ENCODE data around the gene SOWAHC. TPM values are rescaled to one million over a fixed set of nuclear protein-coding genes. Genes with fewer than 3 reads are reported as not detected.

Gene SOWAHC
- total RNA-seq, 2 donors from 2014 or later, result 11.1 to 14.9 TPM

DNA sequence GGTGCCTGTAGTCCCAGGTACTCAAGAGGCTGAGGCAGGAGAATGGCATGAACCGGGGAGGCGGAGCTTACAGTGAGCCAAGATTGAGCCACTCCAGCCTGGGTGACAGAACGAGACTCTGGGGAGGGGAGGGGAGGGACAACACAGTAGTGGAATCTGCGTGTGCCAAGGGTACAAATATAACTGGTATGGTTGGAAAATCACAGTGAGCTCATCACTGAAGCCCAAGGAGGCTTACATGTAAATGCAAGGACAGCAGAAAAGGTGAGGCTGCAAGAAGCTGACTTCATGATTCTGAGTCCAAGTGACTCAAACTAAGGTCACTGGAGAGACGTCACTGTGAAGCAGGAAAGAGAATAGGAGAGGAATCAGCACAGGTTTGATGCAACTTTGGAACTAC lies 9.6 kb upstream of the SOWAHC start:
- Histone ChIP-seq H3K9me3 (ENCODE audit: control insufficient read depth, low read length) (no peaks in the 10 kb centered on the region), H3K36me3 (ENCODE audit: control insufficient read depth, insufficient read depth, low read length) (peaks cover 2% of the 10 kb centered on the region), H3K9ac (ENCODE audit: extremely low read depth, low read length, poor library complexity, severe bottlenecking) (no peak overlapping the region), H3K4me1 (ENCODE audit: control insufficient read depth, insufficient read depth, low read length) (peaks cover 12% of the 10 kb centered on the region), H3K27ac (ENCODE audit: low read depth, low read length) (no peak overlapping the region), H3K4me3 (ENCODE audit: low read length) (no peak overlapping the region), H3K27me3 (ENCODE audit: control insufficient read depth, insufficient read depth, low read length, poor library complexity, severe bottlenecking) (no peaks in the 10 kb centered on the region)
- WGBS, 2 experiments (ENCODE audit: insufficient coverage in 1 of 2, insufficient read length in 1 of 2), result 88 to 94% methylated on average over 5 of the region's 5 CpGs
- Mint-ChIP-seq H3K27ac (peak overlapping the region; percentile 60), H3K36me3 (ENCODE audit: low read depth) (peaks cover 7% of the 10 kb centered on the region), H3K4me1 (peaks cover 41% of the 10 kb centered on the region), H3K9me3 (no peaks in the 10 kb centered on the region), H3K27me3 (ENCODE audit: insufficient read depth) (no peaks in the 10 kb centered on the region), H3K4me3 (no peak overlapping the region)
- TF ChIP-seq CTCF (conservative IDR thresholded peaks at IDR 0.05), result no peak
- peak; percentile 60 for DNase-seq

- no peak overlapping the region for H3K4me3 ChIP-seq (ENCODE audit: low read length)
- no peaks in the 10 kb centered on the region for H3K27me3 Mint-ChIP-seq (ENCODE audit: insufficient read depth)
- DNase-seq, result no peak
- no peak overlapping the region for H3K4me3 Mint-ChIP-seq
- H3K9me3 ChIP-seq (ENCODE audit: control insufficient read depth, low read length), result no peaks in the 10 kb centered on the region
- peak overlapping the region; percentile 37 for H3K27ac Mint-ChIP-seq
- WGBS, 2 experiments (ENCODE audit: insufficient coverage in 1 of 2, insufficient read length in 1 of 2), result 82 to 91% methylated on average over 2 of the region's 2 CpGs
- no peaks in the 10 kb centered on the region for H3K27me3 ChIP-seq (ENCODE audit: control insufficient read depth, insufficient read depth, low read length, poor library complexity, severe bottlenecking)
- no peak overlapping the region for H3K27ac ChIP-seq (ENCODE audit: low read depth, low read length)
- H3K9me3 Mint-ChIP-seq, result no peaks in the 10 kb centered on the region
- H3K36me3 ChIP-seq (ENCODE audit: control insufficient read depth, insufficient read depth, low read length), result no peaks in the 10 kb centered on the region
- peaks cover 10% of the 10 kb centered on the region for H3K4me1 ChIP-seq (ENCODE audit: control insufficient read depth, insufficient read depth, low read length)
- peaks cover 7% of the 10 kb centered on the region for H3K36me3 Mint-ChIP-seq (ENCODE audit: low read depth)
- H3K4me1 Mint-ChIP-seq, result peaks cover 30% of the 10 kb centered on the region
- H3K9ac ChIP-seq (ENCODE audit: extremely low read depth, low read length, poor library complexity, severe bottlenecking), result no peak overlapping the region
- TF ChIP-seq CTCF (conservative IDR thresholded peaks at IDR 0.05), result no peak
These were observed 6.4 kb upstream of the SOWAHC start for GRCh38 chr2:109607766-109608165.

DNA sequence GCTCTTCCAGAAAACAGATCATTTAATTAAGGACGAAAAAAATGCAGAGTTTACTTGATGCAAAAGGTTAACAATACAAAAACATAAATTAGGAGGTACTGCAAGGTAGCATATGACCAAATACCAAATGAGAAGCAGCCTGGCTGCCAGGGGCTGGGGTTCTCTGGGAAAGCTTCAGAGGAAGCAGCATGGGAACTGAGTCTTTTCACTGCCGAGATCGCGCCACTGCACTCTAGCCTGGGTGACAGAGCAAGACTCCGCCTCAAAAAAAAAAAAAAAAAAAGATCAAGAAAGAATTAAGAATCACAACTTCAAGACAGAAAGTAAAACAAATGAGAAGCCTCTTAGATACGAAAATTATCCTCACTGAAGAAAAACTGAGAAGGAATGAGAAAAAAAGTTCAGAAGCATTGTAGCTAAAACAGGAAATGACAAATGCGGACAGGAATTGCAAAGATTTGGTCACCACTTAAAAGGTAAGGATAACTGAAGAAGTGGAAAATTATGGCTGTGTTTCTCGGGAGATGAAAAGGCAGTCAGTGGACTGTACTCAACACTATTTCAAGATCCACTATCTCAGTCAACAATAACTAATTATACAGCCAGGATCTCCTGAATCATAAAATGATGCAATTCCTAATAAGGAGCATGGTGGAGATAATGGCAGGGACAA lies 4.7 kb upstream of the SOWAHC start:
- 72 to 90% methylated on average over 3 to 7 of the region's 8 CpGs for WGBS, 2 experiments (ENCODE audit: insufficient coverage in 1 of 2, insufficient read length in 1 of 2)
- no peaks in the 10 kb centered on the region for H3K27me3 Mint-ChIP-seq (ENCODE audit: insufficient read depth)
- peak overlapping the region; percentile 12 for H3K4me3 ChIP-seq (ENCODE audit: low read length)
- DNase-seq, result peak; percentile 62
- H3K27me3 ChIP-seq (ENCODE audit: control insufficient read depth, insufficient read depth, low read length, poor library complexity, severe bottlenecking), result no peaks in the 10 kb centered on the region
- H3K27ac Mint-ChIP-seq, result no peak overlapping the region
- peaks cover 30% of the 10 kb centered on the region for H3K4me1 Mint-ChIP-seq
- peaks cover 10% of the 10 kb centered on the region for H3K4me1 ChIP-seq (ENCODE audit: control insufficient read depth, insufficient read depth, low read length)
- H3K9ac ChIP-seq (ENCODE audit: extremely low read depth, low read length, poor library complexity, severe bottlenecking), result no peak overlapping the region
- no peak overlapping the region for H3K27ac ChIP-seq (ENCODE audit: low read depth, low read length)
- H3K9me3 ChIP-seq (ENCODE audit: control insufficient read depth, low read length), result no peaks in the 10 kb centered on the region
- no peaks in the 10 kb centered on the region for H3K36me3 ChIP-seq (ENCODE audit: control insufficient read depth, insufficient read depth, low read length)
- no peak for TF ChIP-seq CTCF (conservative IDR thresholded peaks at IDR 0.05)
- H3K4me3 Mint-ChIP-seq, result no peak overlapping the region
- H3K9me3 Mint-ChIP-seq, result no peaks in the 10 kb centered on the region
- H3K36me3 Mint-ChIP-seq (ENCODE audit: low read depth), result peaks cover 3% of the 10 kb centered on the region

Data from endodermal cell (in vitro differentiated cells).